Stimulated activated naive B cell treated with anti-CD40 and anti-IgM and Interleukin-4, amounts not matched to agents 10 μg/mL and 1 μg/mL and 100 μg/mL, for 72 hours (primary cell): Measurements from ENCODE around the gene PER2.

Source experiments
- ATAC-seq, 2 donors: fragments of 150-1000 bp; cut with Tn5 transposase; replicated peaks; 2 replicates each; pipeline ENCODE4 v1.10.0; 2021; ENCODE audit warnings: moderate library complexity in 1 of 2
- DNase-seq: peaks from one replicate; pipeline ENCODE4 v3.0.0; 2021
- H3K27ac Mint-ChIP-seq: one replicate; pipeline ENCODE4 v1.8.0; 2022; ENCODE audit warnings: mild to moderate bottlenecking, mixed read lengths
- H3K27me3 Mint-ChIP-seq, 2 donors: one replicate each; pipeline ENCODE4 v1.8.0; 2022; ENCODE audit warnings: mixed read lengths in 2 of 2
- H3K36me3 Mint-ChIP-seq, 2 donors: one replicate each; pipeline ENCODE4 v1.8.0; 2022; ENCODE audit warnings: mixed read lengths in 2 of 2, mild to moderate bottlenecking in 1 of 2
- H3K4me1 Mint-ChIP-seq, 2 donors: one replicate each; pipeline ENCODE4 v1.8.0; 2022; ENCODE audit warnings: mixed read lengths in 2 of 2, mild to moderate bottlenecking in 1 of 2
- H3K4me3 Mint-ChIP-seq, 2 donors: one replicate each; pipeline ENCODE4 v1.8.0; 2022; ENCODE audit warnings: mild to moderate bottlenecking in 2 of 2, mixed read lengths in 2 of 2, moderate library complexity in 1 of 2
- H3K9me3 Mint-ChIP-seq, 2 donors: one replicate each; pipeline ENCODE4 v1.8.0; 2022; ENCODE audit warnings: mixed read lengths in 2 of 2, mild to moderate bottlenecking in 1 of 2

The PER2 gene

GRCh38 chr2:238286987-238287736 lies 1.2 kb downstream of the PER2 start:
- H3K27me3 Mint-ChIP-seq, result no peaks in the 10 kb centered on the region
- H3K4me3 Mint-ChIP-seq, result peak overlapping the region; percentile 87 to 99
- peak overlapping the region; percentile 90 for H3K27ac Mint-ChIP-seq
- H3K36me3 Mint-ChIP-seq, result peaks cover 3 to 12% of the 10 kb centered on the region in 2 donors
- DNase-seq (no peak), ATAC-seq (no peak)
- no peaks in the 10 kb centered on the region for H3K9me3 Mint-ChIP-seq
- peaks cover 42 to 73% of the 10 kb centered on the region in 2 donors for H3K4me1 Mint-ChIP-seq

DNA sequence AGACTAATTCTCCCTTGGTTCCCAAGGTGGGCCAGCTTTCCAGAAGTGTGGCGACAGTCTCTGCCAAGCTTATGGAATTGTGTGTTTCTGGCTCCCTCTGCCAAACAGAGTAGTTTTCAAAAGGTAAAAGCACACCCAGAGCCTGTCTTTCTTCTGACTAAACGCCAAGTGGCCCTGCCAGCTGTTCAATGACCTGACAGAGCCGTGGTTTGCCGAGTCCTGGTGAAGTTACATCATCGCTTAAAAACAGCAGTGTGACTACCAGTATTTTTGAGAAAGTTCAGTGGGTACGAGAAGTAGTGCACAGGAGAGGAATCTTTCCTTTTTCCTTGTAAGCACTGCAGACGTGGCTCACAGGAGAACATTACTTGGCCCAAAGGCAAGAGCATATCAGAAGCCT lies 1.9 kb downstream of the PER2 start:
- peaks cover 47 to 77% of the 10 kb centered on the region in 2 donors for H3K4me1 Mint-ChIP-seq
- ATAC-seq (no peak), DNase-seq (no peak)
- H3K4me3 Mint-ChIP-seq, result no peak overlapping the region
- H3K27me3 Mint-ChIP-seq, result no peaks in the 10 kb centered on the region
- no peaks in the 10 kb centered on the region for H3K9me3 Mint-ChIP-seq
- H3K36me3 Mint-ChIP-seq, result peaks cover 3 to 13% of the 10 kb centered on the region in 2 donors
- no peak overlapping the region for H3K27ac Mint-ChIP-seq

- Mint-ChIP-seq H3K36me3 (peaks cover 3 to 13% of the 10 kb centered on the region in 2 donors), H3K4me3 (no peak overlapping the region), H3K9me3 (no peaks in the 10 kb centered on the region), H3K27ac (no peak overlapping the region), H3K4me1 (peaks cover 47 to 77% of the 10 kb centered on the region in 2 donors), H3K27me3 (no peaks in the 10 kb centered on the region)
- DNase-seq (no peak), ATAC-seq (no peak)
Measured at GRCh38 chr2:238286095-238286494, 2.3 kb downstream of the PER2 start.

- H3K36me3 Mint-ChIP-seq, result peaks cover 3 to 13% of the 10 kb centered on the region in 2 donors
- ATAC-seq (no peak), DNase-seq (no peak)
- H3K9me3 Mint-ChIP-seq, result no peaks in the 10 kb centered on the region
- H3K4me3 Mint-ChIP-seq, result no peak overlapping the region
- H3K27ac Mint-ChIP-seq, result no peak overlapping the region
- H3K4me1 Mint-ChIP-seq, result peaks cover 47 to 77% of the 10 kb centered on the region in 2 donors
- no peaks in the 10 kb centered on the region for H3K27me3 Mint-ChIP-seq
Measured at GRCh38 chr2:238285653-238286082, 2.7 kb downstream of the PER2 start.

GRCh38 chr2:238284802-238285515 lies 3.5 kb downstream of the PER2 start:
- Mint-ChIP-seq H3K27me3 (no peaks in the 10 kb centered on the region), H3K27ac (no peak overlapping the region), H3K4me3 (no peak overlapping the region), H3K9me3 (no peaks in the 10 kb centered on the region), H3K4me1 (peaks cover 45 to 70% of the 10 kb centered on the region in 2 donors), H3K36me3 (peaks cover 4 to 13% of the 10 kb centered on the region in 2 donors)
- ATAC-seq (no peak), DNase-seq (no peak)

DNA sequence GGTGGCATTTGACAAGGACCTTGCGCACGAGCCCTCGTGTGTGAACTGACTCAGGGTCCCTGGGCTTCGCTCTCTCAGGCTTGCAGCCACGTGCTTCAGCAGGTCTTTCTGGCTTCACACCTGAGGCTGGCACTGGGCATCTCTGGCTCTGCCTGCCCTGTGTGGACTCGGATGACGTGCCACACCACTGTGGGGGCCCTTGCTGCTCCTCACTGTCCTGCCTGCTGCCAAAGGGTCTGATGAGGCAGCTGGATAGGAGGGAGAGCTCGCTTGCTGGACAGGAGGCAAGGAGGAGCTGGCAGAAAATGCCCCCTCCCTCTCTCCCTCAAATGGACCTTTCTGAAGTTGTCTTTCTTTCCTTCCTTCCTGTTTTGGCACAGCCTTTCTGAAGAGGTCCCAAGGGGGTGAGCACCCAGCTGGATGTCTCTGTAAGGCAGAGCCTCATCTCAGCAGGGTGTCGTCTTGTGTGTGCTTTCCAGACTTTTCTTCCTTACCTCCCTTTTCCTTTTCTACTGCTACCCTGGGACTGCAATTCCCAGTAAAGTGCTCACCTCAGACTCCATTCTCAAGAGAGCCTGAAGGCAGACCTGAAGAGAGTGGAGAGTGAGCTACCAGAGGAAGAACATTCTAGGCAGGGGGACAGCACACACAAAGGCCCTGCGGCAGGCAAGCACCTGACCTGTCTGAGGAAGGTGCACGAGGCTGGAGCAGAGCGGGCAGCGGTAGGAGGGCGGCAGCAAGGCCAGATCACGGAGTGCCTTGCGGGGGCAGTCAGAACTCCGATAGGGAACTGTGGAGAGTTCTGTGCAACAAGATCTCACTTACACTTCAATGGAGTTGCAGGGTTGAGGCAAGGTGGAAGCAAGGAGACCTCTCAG lies 5.3 kb downstream of the PER2 start:
- Mint-ChIP-seq H3K4me3 (no peak overlapping the region), H3K27me3 (no peaks in the 10 kb centered on the region), H3K27ac (peak overlapping the region; percentile 26), H3K36me3 (peaks cover 6 to 20% of the 10 kb centered on the region in 2 donors), H3K9me3 (no peaks in the 10 kb centered on the region), H3K4me1 (peaks cover 52 to 64% of the 10 kb centered on the region in 2 donors)
- DNase-seq (no peak), ATAC-seq (no peak)

- Mint-ChIP-seq H3K27ac (no peak overlapping the region), H3K4me1 (peaks cover 44 to 57% of the 10 kb centered on the region in 2 donors), H3K36me3 (peaks cover 8 to 24% of the 10 kb centered on the region in 2 donors), H3K4me3 (no peak overlapping the region), H3K9me3 (no peaks in the 10 kb centered on the region), H3K27me3 (no peaks in the 10 kb centered on the region)
- ATAC-seq (no peak), DNase-seq (no peak)
Measured at GRCh38 chr2:238281826-238282480, 6.5 kb downstream of the PER2 start.

DNA sequence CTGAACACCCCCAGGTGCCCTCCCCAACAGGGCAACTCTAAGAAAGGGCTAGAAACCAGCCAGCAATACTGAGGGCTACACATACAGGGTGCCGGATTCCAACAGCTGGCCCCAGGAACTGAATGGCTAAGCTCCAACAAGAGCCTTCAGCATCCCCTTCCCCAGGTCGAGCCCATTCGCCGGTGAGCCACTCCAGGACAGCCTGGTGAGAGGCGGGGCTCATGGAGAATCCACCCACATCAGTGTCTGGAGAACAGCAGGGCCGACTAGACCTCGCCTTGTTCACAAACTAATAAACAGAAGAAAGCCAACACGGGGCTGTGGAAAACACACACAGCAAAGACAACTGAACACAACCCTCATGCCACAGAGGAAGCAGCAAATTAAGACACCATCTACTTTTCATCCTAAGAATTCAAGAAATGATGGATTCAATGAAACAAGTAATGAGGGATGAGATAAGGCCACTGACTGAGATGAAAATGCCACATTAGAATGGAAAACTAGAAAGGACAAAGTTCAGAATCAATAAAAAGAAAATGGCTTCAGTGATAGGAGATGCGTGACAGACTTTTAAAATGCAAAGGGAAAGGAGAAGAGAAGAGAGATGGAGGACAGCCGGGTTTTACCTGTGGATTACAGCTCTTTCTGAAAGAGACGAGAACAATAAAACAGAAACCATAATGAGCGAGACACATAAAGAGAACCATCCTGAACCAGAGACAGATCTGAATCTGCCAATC lies 8.2 kb downstream of the PER2 start:
- H3K36me3 Mint-ChIP-seq, result peaks cover 14 to 34% of the 10 kb centered on the region in 2 donors
- no peak overlapping the region for H3K4me3 Mint-ChIP-seq
- peaks cover 37 to 41% of the 10 kb centered on the region in 2 donors for H3K4me1 Mint-ChIP-seq
- H3K9me3 Mint-ChIP-seq, result no peaks in the 10 kb centered on the region
- ATAC-seq (no peak), DNase-seq (no peak)
- H3K27ac Mint-ChIP-seq, result no peak overlapping the region
- H3K27me3 Mint-ChIP-seq, result no peaks in the 10 kb centered on the region

DNA sequence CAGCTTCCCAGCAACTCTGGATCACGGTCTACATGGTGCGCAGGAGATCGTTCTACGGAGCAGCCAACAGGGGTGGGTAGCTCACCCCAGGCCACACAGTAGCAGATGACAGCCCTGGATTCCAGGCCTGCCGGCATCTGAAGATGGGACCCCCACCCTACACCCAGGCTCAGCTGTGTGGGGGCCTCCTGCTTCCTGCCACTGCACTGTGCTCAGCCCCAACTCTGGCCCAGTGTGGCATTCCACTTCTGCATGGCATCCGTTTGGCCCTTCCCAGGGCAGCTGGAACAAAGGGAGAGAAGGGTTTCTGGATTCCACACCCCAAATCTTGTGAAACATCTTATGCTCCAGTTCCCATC lies 9.1 kb downstream of the PER2 start:
- Mint-ChIP-seq H3K27ac (no peak overlapping the region), H3K27me3 (no peaks in the 10 kb centered on the region), H3K9me3 (no peaks in the 10 kb centered on the region), H3K4me3 (no peak overlapping the region), H3K4me1 (peaks cover 35 to 37% of the 10 kb centered on the region in 2 donors), H3K36me3 (peaks cover 19 to 41% of the 10 kb centered on the region in 2 donors)
- DNase-seq (no peak), ATAC-seq (no peak)

- DNase-seq, result no peak
- Mint-ChIP-seq H3K27me3 (no peaks in the 10 kb centered on the region), H3K4me1 (peaks cover 32 to 34% of the 10 kb centered on the region in 2 donors), H3K36me3 (peaks cover 23 to 44% of the 10 kb centered on the region in 2 donors), H3K27ac (no peak overlapping the region), H3K4me3 (no peak overlapping the region), H3K9me3 (no peaks in the 10 kb centered on the region)
- ATAC-seq, result no peak
Measured at GRCh38 chr2:238278626-238279323, 9.6 kb downstream of the PER2 start.

- ATAC-seq (no peak), DNase-seq (no peak)
- Mint-ChIP-seq H3K36me3 (peaks cover 26 to 43% of the 10 kb centered on the region in 2 donors), H3K4me3 (no peak overlapping the region), H3K4me1 (peaks cover 21 to 25% of the 10 kb centered on the region in 2 donors), H3K27me3 (no peaks in the 10 kb centered on the region), H3K27ac (no peak overlapping the region), H3K9me3 (no peaks in the 10 kb centered on the region)
Measured at GRCh38 chr2:238277695-238278094, 10.7 kb downstream of the PER2 start.

- peaks cover 40 to 54% of the 10 kb centered on the region in 2 donors for H3K36me3 Mint-ChIP-seq
- no peaks in the 10 kb centered on the region for H3K27me3 Mint-ChIP-seq
- no peak overlapping the region for H3K4me3 Mint-ChIP-seq
- DNase-seq, result no peak
- H3K9me3 Mint-ChIP-seq, result no peaks in the 10 kb centered on the region
- no peak for ATAC-seq
- peaks cover 9 to 12% of the 10 kb centered on the region in 2 donors for H3K4me1 Mint-ChIP-seq
- H3K27ac Mint-ChIP-seq, result no peak overlapping the region
Measured at GRCh38 chr2:238274152-238274865, 14.1 kb downstream of the PER2 start.
